IMR-90 (cell line): ENCODE data around the gene HMOX2. TPM values are rescaled to one million over a fixed set of nuclear protein-coding genes. Genes with fewer than 3 reads are reported as not detected.

ENCODE experiments used
- ATAC-seq: fragments of 200-7000 bp; cut with Tn5 transposase; 2 replicates; pipeline ENCODE4 v1.9.1; 2020; ENCODE audit warnings: low read depth, mild to moderate bottlenecking, moderate library complexity
- BruUV-seq: library from RNA; stranded (reverse); fragments of 400-500 nt; replicated peaks from 2 replicates; lab custom pipeline; 2021; lab: Mats Ljungman, UMichigan
- CTCF ChIA-PET: fragments of 300-600 bp; formaldehyde crosslinking; extraction: SDS; loops from one replicate; lab custom pipeline; 2021; ENCODE audit warnings: antibody characterized with exemption; lab: Yijun Ruan, JAX
- POLR2A ChIA-PET: fragments of 300-600 bp; sonication (Branson Sonifier 250); formaldehyde crosslinking; loops from one replicate; lab custom pipeline; 2022; ENCODE audit warnings: antibody characterized with exemption; ENCODE audit not compliant: unreplicated experiment; lab: Charles Lee
- DNase-seq: peaks from one replicate; pipeline ENCODE4 v3.0.0; 2013
- H2AFZ ChIP-seq: replicated peaks from 2 replicates; pipeline ENCODE3; 2013; ENCODE audit warnings: low read length, mild to moderate bottlenecking; ENCODE audit not compliant: poor library complexity
- H2AK5ac ChIP-seq: 2 replicates; pipeline ENCODE4 v1.6.1; 2013; ENCODE audit warnings: low read depth, low read length, inconsistent platforms
- H2AK9ac ChIP-seq: replicated peaks from 2 replicates; pipeline ENCODE3; 2013; ENCODE audit warnings: mild to moderate bottlenecking, low read depth, low read length, moderate library complexity; ENCODE audit not compliant: poor library complexity
- H2BK120ac ChIP-seq: 2 replicates; pipeline ENCODE4 v1.6.1; 2013; ENCODE audit warnings: low read depth, low read length, inconsistent platforms
- H2BK15ac ChIP-seq: 3 replicates; pipeline ENCODE4 v1.6.1; 2013; ENCODE audit warnings: low read depth, low read length, inconsistent platforms
- H2BK20ac ChIP-seq: 2 replicates; pipeline ENCODE4 v1.6.1; 2013; ENCODE audit warnings: low read depth, mild to moderate bottlenecking, inconsistent platforms, low read length, moderate library complexity
- H2BK5ac ChIP-seq: 2 replicates; pipeline ENCODE4 v1.6.1; 2013; ENCODE audit warnings: mild to moderate bottlenecking, low read depth, low read length, inconsistent platforms; ENCODE audit not compliant: poor library complexity, severe bottlenecking
- H3K14ac ChIP-seq: replicated peaks from 2 replicates; pipeline ENCODE4 v1.6.1; 2013; ENCODE audit warnings: low read depth, low read length, inconsistent platforms
- H3K18ac ChIP-seq: 2 replicates; pipeline ENCODE4 v1.6.1; 2013; ENCODE audit warnings: low read depth, low read length, control low read depth
- H3K23ac ChIP-seq: 2 replicates; pipeline ENCODE4 v1.6.1; 2013; ENCODE audit warnings: low read depth, low read length, inconsistent platforms
- H3K27ac ChIP-seq: 2 replicates; pipeline ENCODE4 v1.5.1; 2013; ENCODE audit warnings: mild to moderate bottlenecking, control low read depth, low read length; ENCODE audit not compliant: insufficient read depth
- H3K27me3 ChIP-seq: 2 replicates; pipeline ENCODE4 v1.6.1; 2013; ENCODE audit warnings: low read length; ENCODE audit not compliant: control insufficient read depth, insufficient read depth
- H3K36me3 ChIP-seq: 2 replicates; pipeline ENCODE4 v1.6.1; 2013; ENCODE audit warnings: low read length, mixed read lengths; ENCODE audit not compliant: control insufficient read depth, insufficient read depth
- H3K4ac ChIP-seq: 2 replicates; pipeline ENCODE4 v1.6.1; 2013; ENCODE audit warnings: low read depth, low read length, inconsistent platforms
- H3K4me1 ChIP-seq: 2 replicates; pipeline ENCODE4 v1.6.1; 2013; ENCODE audit warnings: low read length, mixed read lengths; ENCODE audit not compliant: control insufficient read depth, insufficient read depth
- H3K4me2 ChIP-seq: 2 replicates; pipeline ENCODE4 v1.6.1; 2013; ENCODE audit warnings: low read depth, mild to moderate bottlenecking, control low read depth, low read length, moderate library complexity
- H3K4me3 ChIP-seq: 2 replicates; pipeline ENCODE4 v1.5.1; 2013; ENCODE audit warnings: low read depth, mild to moderate bottlenecking, control low read depth, low read length, moderate library complexity; ENCODE audit not compliant: insufficient read depth
- H3K56ac ChIP-seq: 2 replicates; pipeline ENCODE4 v1.6.1; 2013; ENCODE audit warnings: low read length, inconsistent platforms; ENCODE audit not compliant: insufficient read depth; ENCODE audit errors: extremely low read depth
- H3K79me1 ChIP-seq, 2 experiments: 2 replicates each; pipeline ENCODE4 v1.6.1; 2013; ENCODE audit warnings: low read length in 2 of 2, inconsistent platforms in 1 of 2, low read depth in 1 of 2
- H3K9ac ChIP-seq: 2 replicates; pipeline ENCODE4 v1.6.1; 2013; ENCODE audit warnings: low read depth, low read length, control low read depth
- H3K9me1 ChIP-seq: 2 replicates; pipeline ENCODE4 v1.6.1; 2013; ENCODE audit warnings: low read length, inconsistent platforms; ENCODE audit not compliant: insufficient read depth
- H3K9me3 ChIP-seq: 2 replicates; pipeline ENCODE4 v1.6.1; 2013; ENCODE audit warnings: low read length; ENCODE audit not compliant: control insufficient read depth, insufficient read depth
- H4K20me1 ChIP-seq: 2 replicates; pipeline ENCODE4 v1.6.1; 2013; ENCODE audit warnings: low read length, inconsistent platforms; ENCODE audit not compliant: insufficient read depth
- H4K5ac ChIP-seq: 2 replicates; pipeline ENCODE4 v1.6.1; 2013; ENCODE audit warnings: mild to moderate bottlenecking, low read depth, low read length, control low read depth
- H4K8ac ChIP-seq, 2 experiments: 2 replicates each; pipeline ENCODE4 v1.6.1; 2013; ENCODE audit warnings: low read depth in 2 of 2, low read length in 2 of 2, control low read depth in 1 of 2, inconsistent platforms in 1 of 2
- H4K91ac ChIP-seq: 2 replicates; pipeline ENCODE4 v1.6.1; 2013; ENCODE audit warnings: low read depth, low read length, inconsistent platforms; ENCODE audit not compliant: insufficient read depth
- CEBPB ChIP-seq: IDR thresholded peaks from 2 replicates; pipeline ENCODE4 v1.6.1; 2012; ENCODE audit warnings: low read depth, low read length, improper control_type of control experiment
- MAZ ChIP-seq: IDR thresholded peaks from 2 replicates; pipeline ENCODE4 v1.6.1; 2012; ENCODE audit warnings: low read depth, mild to moderate bottlenecking, low read length, improper control_type of control experiment, moderate library complexity, borderline replicate concordance
- MXI1 ChIP-seq: IDR thresholded peaks from 2 replicates; pipeline ENCODE4 v1.6.1; 2012; ENCODE audit warnings: low read depth, mild to moderate bottlenecking, low read length, moderate library complexity, borderline replicate concordance
- NFE2L2 ChIP-seq: fragments of 150-350 bp; IDR thresholded peaks from 2 replicates; pipeline ENCODE4 v1.6.1; 2016; ENCODE audit warnings: low read depth, mild to moderate bottlenecking, low read length
- RCOR1 ChIP-seq: IDR thresholded peaks from 2 replicates; pipeline ENCODE4 v1.6.1; 2012; ENCODE audit warnings: mild to moderate bottlenecking, low read length, improper control_type of control experiment; ENCODE audit not compliant: insufficient replicate concordance
- SMC3 ChIP-seq: fragments of 150-350 bp; IDR thresholded peaks from 2 replicates; pipeline ENCODE4 v1.6.1; 2016; ENCODE audit warnings: low read depth, mild to moderate bottlenecking, antibody characterized with exemption, low read length, moderate library complexity
- WGBS, 2 experiments: methylation state at CpG; one replicate each; pipeline versions ENCODE4 v1.1.5 to v1.1.7; 2013; ENCODE audit warnings: missing lambda C conversion rate in 2 of 2; ENCODE audit not compliant: insufficient read length in 1 of 2; ENCODE audit errors: extremely low coverage in 2 of 2; 5-methylcytosine and 5-hydroxymethylcytosine counted together
- dilution Hi-C: fragments of 300-500 bp; cut with HindIII; formaldehyde crosslinking; loops from one replicate; pipeline ENCODE4 v1.14.3; 2018; ENCODE audit warnings: low sequenced_read_pairs; ENCODE audit not compliant: unreplicated experiment
- in situ Hi-C: fragments of 300-500 bp; cut with MboI; formaldehyde crosslinking; loops from 3 replicates; pipeline ENCODE4 v1.14.3; 2019; ENCODE audit warnings: low sequenced_read_pairs, inconsistent platforms, mixed read lengths
- intact Hi-C: fragments of 100-400 bp; cut with micrococcal nuclease; formaldehyde crosslinking; loops from 2 replicates; pipeline ENCODE4 v1.10.0; 2022
- polyA plus RNA-seq, 3 experiments: library from polyadenylated mRNA; depleted of rRNA; stranded (reverse); fragments of >200 nt; gene quantifications; 2 replicates each; pipeline ENCODE4 v1.2.3, GENCODE V29; 2012; ENCODE audit warnings: low replicate concordance in 1 of 3
- total RNA-seq: library from RNA; depleted of rRNA; stranded (reverse); fragments of >200 nt; gene quantifications from 2 replicates; pipeline ENCODE4 v1.2.3, GENCODE V29; 2012
- TF ChIP-seq, protein P1 (sequence below): fragments of 150-350 bp; IDR thresholded peaks from 2 replicates; pipeline ENCODE4 v1.6.1; 2016; ENCODE audit warnings: low read depth, mild to moderate bottlenecking, low read length, moderate library complexity, borderline replicate concordance
- TF ChIP-seq, protein P2 (sequence below): fragments of 150-350 bp; IDR thresholded peaks from 2 replicates; pipeline ENCODE4 v1.6.1; 2017; ENCODE audit warnings: mild to moderate bottlenecking, antibody characterized with exemption, low read length, low read depth

HMOX2 gene
- total and polyA plus RNA-seq, 2 of the 4 experiments (the other 2 are of a cell fraction) = 93.9 to 98.8 TPM

DNA sequence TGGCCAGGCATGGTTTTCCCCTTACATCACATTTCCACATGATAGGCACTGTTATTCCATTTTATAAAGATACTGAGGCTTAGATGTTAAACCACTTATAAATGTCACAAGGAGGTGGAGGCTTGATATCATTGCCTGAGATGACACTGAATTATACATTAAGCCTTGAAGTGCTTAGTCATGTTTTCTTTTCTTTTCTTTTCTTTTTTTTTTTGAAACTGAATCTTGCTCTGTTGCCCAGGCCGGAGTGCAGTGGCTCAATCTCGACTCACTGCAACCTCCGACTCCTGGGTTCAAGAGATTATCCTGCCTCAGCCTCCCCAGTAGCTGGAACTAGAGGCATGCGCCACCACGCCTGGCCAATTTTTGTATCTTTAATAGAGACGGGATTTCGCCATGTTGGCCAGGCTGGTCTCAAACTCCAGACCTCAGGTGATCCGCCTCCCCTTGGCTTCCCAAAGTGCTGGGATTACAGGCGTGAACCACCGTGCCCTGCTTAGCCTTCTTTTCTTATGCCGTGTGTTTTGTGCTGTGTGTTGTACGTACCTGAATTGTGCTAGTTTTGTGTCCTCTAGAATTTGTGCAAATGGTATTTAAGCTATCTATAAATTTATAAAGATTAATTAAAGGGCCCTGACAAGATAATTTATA lies 49.4 kb upstream of the HMOX2 start:
- BruUV-seq = TSS peak; percentile 37
- DNase-seq = no peak

More for the DNA sequence above, 49.4 kb upstream of the HMOX2 start:
- no peaks in the 10 kb centered on the region for H3K27me3 ChIP-seq
- H3K4me2 ChIP-seq = peak overlapping the region; percentile 96
- peaks cover 16% of the 10 kb centered on the region for H3K9me1 ChIP-seq
- H4K20me1 ChIP-seq = peaks cover 16% of the 10 kb centered on the region; the same call in 1 of the 2 replicates
- dilution Hi-C loops = no loop called here
- H4K8ac ChIP-seq = peak overlapping the region in 1 of 2 experiments; percentile 89; a peak in 2 of 4 replicates
- H3K4me1 ChIP-seq = peaks cover 5% of the 10 kb centered on the region; the same call in 1 of the 2 replicates
- no peak overlapping the region for H2AK9ac ChIP-seq
- CTCF ChIA-PET = interaction anchor here (0.7 kb wide), 1 partner anchor 1060 kb away, joined by 7 read pairs; no protein-coding TSS in a partner anchor
- intact Hi-C loops = no loop called here
- H3K56ac ChIP-seq = peak overlapping the region; percentile 36; the same call in 1 of the 2 replicates
- no peak overlapping the region for H2AFZ ChIP-seq
- no peaks in the 10 kb centered on the region for H3K9me3 ChIP-seq
- POLR2A ChIA-PET = no interaction called here
- H3K4ac ChIP-seq = peak overlapping the region; percentile 23; the same call in 1 of the 2 replicates
- no peak for ATAC-seq
- H2AK5ac ChIP-seq = no peak overlapping the region
- H3K18ac ChIP-seq = no peak overlapping the region
- H4K5ac ChIP-seq = no peak overlapping the region
- WGBS, 2 experiments = 92% methylated on average over 7 of the region's 12 CpGs; no CpG with 5 or more reads in 1 of the 2 experiments
- H3K9ac ChIP-seq = peak overlapping the region; percentile 88; the same call in 1 of the 2 replicates
- H2BK120ac ChIP-seq = no peak overlapping the region
- peaks cover 18 to 50% of the 10 kb centered on the region in 2 experiments; a peak in 3 of 4 replicates for H3K79me1 ChIP-seq
- no peak overlapping the region for H4K91ac ChIP-seq
- peak overlapping the region; percentile 84; the same call in 1 of the 2 replicates for H3K14ac ChIP-seq
- 0 out of 2 replicates have a peak overlapping the region, but pooled peaks have one; percentile 8 for H2BK20ac ChIP-seq
- TF ChIP-seq SMC3 (no peak), NFE2L2 (peak; percentile 72), RCOR1 (no peak), CEBPB (no peak), MAZ (no peak), MXI1 (no peak)
- TF ChIP-seq, protein P1, sequence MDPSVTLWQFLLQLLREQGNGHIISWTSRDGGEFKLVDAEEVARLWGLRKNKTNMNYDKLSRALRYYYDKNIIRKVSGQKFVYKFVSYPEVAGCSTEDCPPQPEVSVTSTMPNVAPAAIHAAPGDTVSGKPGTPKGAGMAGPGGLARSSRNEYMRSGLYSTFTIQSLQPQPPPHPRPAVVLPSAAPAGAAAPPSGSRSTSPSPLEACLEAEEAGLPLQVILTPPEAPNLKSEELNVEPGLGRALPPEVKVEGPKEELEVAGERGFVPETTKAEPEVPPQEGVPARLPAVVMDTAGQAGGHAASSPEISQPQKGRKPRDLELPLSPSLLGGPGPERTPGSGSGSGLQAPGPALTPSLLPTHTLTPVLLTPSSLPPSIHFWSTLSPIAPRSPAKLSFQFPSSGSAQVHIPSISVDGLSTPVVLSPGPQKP = no peak
- TF ChIP-seq, protein P2, sequence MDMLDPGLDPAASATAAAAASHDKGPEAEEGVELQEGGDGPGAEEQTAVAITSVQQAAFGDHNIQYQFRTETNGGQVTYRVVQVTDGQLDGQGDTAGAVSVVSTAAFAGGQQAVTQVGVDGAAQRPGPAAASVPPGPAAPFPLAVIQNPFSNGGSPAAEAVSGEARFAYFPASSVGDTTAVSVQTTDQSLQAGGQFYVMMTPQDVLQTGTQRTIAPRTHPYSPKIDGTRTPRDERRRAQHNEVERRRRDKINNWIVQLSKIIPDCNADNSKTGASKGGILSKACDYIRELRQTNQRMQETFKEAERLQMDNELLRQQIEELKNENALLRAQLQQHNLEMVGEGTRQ = no peak
- no peak overlapping the region for H3K27ac ChIP-seq
- peak overlapping the region; percentile 89; the same call in 1 of the 2 replicates for H3K23ac ChIP-seq
- peak overlapping the region; percentile 61; the same call in 1 of the 2 replicates for H3K4me3 ChIP-seq
- in situ Hi-C loops = no loop called here
- H3K36me3 ChIP-seq = peaks cover 4% of the 10 kb centered on the region
- H2BK15ac ChIP-seq = no peak overlapping the region
- peak overlapping the region; percentile 29 for H2BK5ac ChIP-seq
